Left ventricle myocardium superior (tissue), 1 donor: ENCODE measurements around the gene CTDSPL2. TPM values are rescaled to one million over a fixed set of nuclear protein-coding genes. Genes with fewer than 3 reads are reported as not detected.
"Not testable (repeated sequence)": the region's sequence is repeated elsewhere in the genome, so short reads cannot be mapped to it uniquely, and the experiment has no call there.

Source experiments
- ATAC-seq: fragments of 200-7000 bp; cut with Tn5 transposase; one replicate; pipeline ENCODE4 v1.9.1; 2020; ENCODE audit warnings: mild to moderate bottlenecking, moderate library complexity
- DNase-seq: peaks from one replicate; pipeline ENCODE4 v3.0.0-alpha.2; 2020
- intact Hi-C: fragments of 100-400 bp; cut with micrococcal nuclease; formaldehyde crosslinking; loops from one replicate; pipeline ENCODE4 v1.11.0; 2022
- long read RNA-seq: library from polyadenylated mRNA; unstranded; transcript quantifications from one replicate; pipeline ENCODE4 v2.0.0, GENCODE V29; 2021
- total RNA-seq: library from RNA; stranded (reverse); fragmentation: NEBNext Ultra II Directional; extraction: Animal tissue kit (Norgen Biotek cat#: 25700); gene quantifications from one replicate; pipeline ENCODE4 v1.2.1, GENCODE V29; 2021
- donor health status: DM: no; HTN: yes; CAD: no; lungs with severe emphysema.

The CTDSPL2 gene
- 17.2 TPM for total RNA-seq
- long read RNA-seq, full-length matches to known transcripts, result 7 of 18 reads
- long read RNA-seq, partial matches to known transcripts, result 0 of 18 reads
- long read RNA-seq, other reads (novel, unspliced or antisense), result 11 of 18 reads

GRCh38 chr15:44426975-44427755, at the start of gene CTDSPL2:
Gene CTDSPL2, plus strand, starts transcription at chr15:44427629. Its CDS starts 31,386 bp downstream, at chr15:44459015.
- ATAC-seq (peak; percentile 98), DNase-seq (peak; percentile 98)
- intact Hi-C loops, result no loop called here

GRCh38 chr15:44381236-44381635, 46.2 kb upstream of the CTDSPL2 start:
- ATAC-seq, result peak; percentile 36
- no peak for DNase-seq
- intact Hi-C loops, result no loop called here

- ATAC-seq, result no peak
- intact Hi-C loops, result no loop called here
- no peak for DNase-seq
Observed at GRCh38 chr15:44385344-44385942, 42.0 kb upstream of the CTDSPL2 start.

GRCh38 chr15:44394062-44394461, 33.4 kb upstream of the CTDSPL2 start:
- ATAC-seq (no peak), DNase-seq (no peak)
- intact Hi-C loops, result no loop called here

GRCh38 chr15:44394562-44394961, 32.9 kb upstream of the CTDSPL2 start:
- ATAC-seq (no peak), DNase-seq (no peak)
- intact Hi-C loops, result no loop called here

- ATAC-seq, result no peak
- intact Hi-C loops, result no loop called here
- DNase-seq, result no peak
Observed at GRCh38 chr15:44397869-44398268, 29.6 kb upstream of the CTDSPL2 start.

- intact Hi-C loops, result no loop called here
- DNase-seq (no peak), ATAC-seq (no peak)
Observed at GRCh38 chr15:44414001-44414400, 13.4 kb upstream of the CTDSPL2 start.

- peak; percentile 20 for ATAC-seq
- intact Hi-C loops, result no loop called here
- no peak for DNase-seq
Observed at GRCh38 chr15:44427756-44428724, 611 bp downstream of the CTDSPL2 start.

GRCh38 chr15:44435893-44436667, 8.7 kb downstream of the CTDSPL2 start:
- ATAC-seq (no peak), DNase-seq (no peak)
- intact Hi-C loops, result no loop called here

GRCh38 chr15:44438402-44438801, 11.0 kb downstream of the CTDSPL2 start:
- ATAC-seq, result no peak
- intact Hi-C loops, result no loop called here
- DNase-seq, result no peak

- DNase-seq (no peak), ATAC-seq (peak; percentile 24)
Observed at GRCh38 chr15:44441095-44441501, 13.7 kb downstream of the CTDSPL2 start.

GRCh38 chr15:44443515-44443914, 16.1 kb downstream of the CTDSPL2 start:
- intact Hi-C loops, result no loop called here
- DNase-seq (no peak), ATAC-seq (no peak)

More at GRCh38 chr15:44441095-44441501, 13.7 kb downstream of the CTDSPL2 start:
- intact Hi-C loops, result no loop called here

GRCh38 chr15:44447772-44448376, 20.4 kb downstream of the CTDSPL2 start:
- intact Hi-C loops, result no loop called here
- ATAC-seq (no peak), DNase-seq (no peak)

- ATAC-seq (no peak), DNase-seq (no peak)
- intact Hi-C loops, result no loop called here
Observed at GRCh38 chr15:44450172-44450571, 22.7 kb downstream of the CTDSPL2 start.

GRCh38 chr15:44453578-44454283, 26.3 kb downstream of the CTDSPL2 start:
- ATAC-seq, DNase-seq, intact Hi-C loops: not testable (repeated sequence)

GRCh38 chr15:44458429-44458828, 31.0 kb downstream of the CTDSPL2 start:
- intact Hi-C loops, result no loop called here
- ATAC-seq (no peak), DNase-seq (no peak)

- ATAC-seq (no peak), DNase-seq (no peak)
- intact Hi-C loops, result no loop called here
Observed at GRCh38 chr15:44468709-44469385, 41.4 kb downstream of the CTDSPL2 start.
